Measurements from ENCODE around the gene NR4A3. TPM values are rescaled to one million over a fixed set of nuclear protein-coding genes. Genes with fewer than 3 reads are reported as not detected.
A peak's percentile ranks its signal among the peaks of the same experiment; 100 is the strongest.

The NR4A3 gene
- total and polyA plus RNA-seq, 9 of the 15 experiments (the other 6 are each of a cell fraction or from before 2014, with no cell fraction given), result 0.04 to 0.07 TPM; not detected in 7

- TF ChIP-seq GATAD2A (IDR thresholded peaks at IDR 0.05) (no peak), DDX20 (tag; IDR thresholded peaks at IDR 0.05; ENCODE audit: low read depth) (no peak), ZNF232 (CRISPR knock-in tag; IDR thresholded peaks at IDR 0.05) (no peak), TCF15 (CRISPR knock-in tag; IDR thresholded peaks at IDR 0.05) (no peak), ZHX1 (conservative IDR thresholded peaks at IDR 0.05; ENCODE audit: low read length) (no peak), YBX1 (IDR thresholded peaks at IDR 0.05) (no peak), MITF (IDR thresholded peaks at IDR 0.05) (peak; percentile 26), ARID1B (IDR thresholded peaks at IDR 0.05) (0 out of 2 replicates have a peak, but pooled peaks have one; percentile 24), ADNP (tag; IDR thresholded peaks at IDR 0.05) (no peak), FOXP4 (CRISPR knock-in tag; IDR thresholded peaks at IDR 0.05; ENCODE audit: borderline replicate concordance) (no peak), ZBTB17 (CRISPR knock-in tag; IDR thresholded peaks at IDR 0.05) (no peak), KAT2B (IDR thresholded peaks at IDR 0.05; ENCODE audit: low read depth, low read length) (no peak), HCFC1 (IDR thresholded peaks at IDR 0.05; ENCODE audit: low read depth, low read length) (peak; percentile 69), ZFP91 (CRISPR knock-in tag; IDR thresholded peaks at IDR 0.05) (no peak), HINFP (tag; conservative IDR thresholded peaks at IDR 0.05; ENCODE audit: low read depth) (peak; percentile 95), TAF9B (IDR thresholded peaks at IDR 0.05; ENCODE audit: partially characterized antibody) (peak; percentile 51)
Observed at GRCh38 chr9:99819856-99820684, 1.6 kb upstream of the NR4A3 start (continued).
